Activated T-cell treated with anti-CD3 and anti-CD28 coated beads, Interleukin-2, amount 50 U/mL, for 72 hours (primary cell): Measurements from ENCODE around the gene RAD23B. TPM values are rescaled to one million over a fixed set of nuclear protein-coding genes. Genes with fewer than 3 reads are reported as not detected.

ENCODE experiments used
- ATAC-seq, 2 donors: fragments of 150-1000 bp; cut with Tn5 transposase; replicated peaks in 1 of 2; 2 replicates each; pipeline ENCODE4 v1.10.0; 2021; ENCODE audit warnings: moderate library complexity in 2 of 2, mild to moderate bottlenecking in 1 of 2
- DNase-seq, 2 donors: peaks; one replicate each; pipeline ENCODE4 v3.0.0; 2021 to 2022; ENCODE audit warnings: mixed read lengths in 1 of 2
- H3K27ac Mint-ChIP-seq: one replicate; pipeline ENCODE4 v1.8.0; 2022; ENCODE audit warnings: mild to moderate bottlenecking, moderate library complexity, mixed read lengths
- H3K27me3 Mint-ChIP-seq: one replicate; pipeline ENCODE4 v1.8.0; 2022; ENCODE audit warnings: low read depth, mixed read lengths
- H3K36me3 Mint-ChIP-seq, 2 donors: one replicate each; pipeline ENCODE4 v1.8.0; 2022; ENCODE audit warnings: mixed read lengths in 2 of 2, mild to moderate bottlenecking in 1 of 2; ENCODE audit not compliant: insufficient read depth in 2 of 2
- H3K4me1 Mint-ChIP-seq: one replicate; pipeline ENCODE4 v1.8.0; 2022; ENCODE audit warnings: low read depth, mixed read lengths
- H3K4me3 Mint-ChIP-seq, 2 donors: one replicate each; pipeline ENCODE4 v1.8.0; 2022; ENCODE audit warnings: mild to moderate bottlenecking in 2 of 2, mixed read lengths in 2 of 2, moderate library complexity in 2 of 2
- H3K9me3 Mint-ChIP-seq, 2 donors: one replicate each; pipeline ENCODE4 v1.8.0; 2022; ENCODE audit warnings: mixed read lengths in 2 of 2
- total RNA-seq, 2 donors: library from RNA; stranded (reverse); gene quantifications; one replicate each; pipeline ENCODE4 v1.2.3, GENCODE V29; 2022

The RAD23B gene
- total RNA-seq, 2 donors from 2014 or later = 88.7 to 112 TPM

DNA sequence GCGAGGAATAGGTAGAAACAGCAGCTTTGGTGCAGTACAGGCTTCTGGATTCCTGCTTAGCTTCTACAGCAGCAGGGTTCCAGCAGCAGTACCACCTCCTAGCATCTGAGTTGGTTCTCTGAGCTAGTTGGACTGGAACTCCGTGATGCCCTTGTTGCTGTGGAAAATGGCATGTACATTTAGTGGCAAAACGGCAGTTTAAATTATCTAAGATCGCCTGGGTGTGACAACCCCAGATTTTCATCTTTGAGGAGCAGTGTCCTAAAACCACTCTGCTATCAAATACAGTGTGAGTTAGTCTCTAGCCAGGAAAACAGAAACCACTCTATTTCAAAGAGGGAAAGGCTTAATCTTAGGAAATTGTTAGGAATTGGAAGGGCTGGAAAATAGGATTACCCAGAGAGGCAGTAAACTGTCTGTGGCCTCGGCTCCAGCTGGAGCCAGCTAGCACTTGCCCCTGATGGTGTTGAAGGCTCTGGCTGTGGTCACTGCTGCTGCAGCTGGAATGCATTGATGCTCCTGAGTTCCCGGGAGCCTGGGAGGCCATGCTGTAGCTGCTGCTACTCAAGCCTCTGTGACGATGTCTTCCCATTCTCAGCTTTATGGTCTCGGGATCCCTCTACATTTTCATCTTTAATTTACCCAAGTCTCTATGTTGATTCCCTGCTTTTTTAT is 29.4 kb downstream of the RAD23B start:
- H3K36me3 Mint-ChIP-seq = peaks cover 23 to 66% of the 10 kb centered on the region in 2 donors
- H3K27ac Mint-ChIP-seq = no peak overlapping the region
- DNase-seq (no peak), ATAC-seq (no peak)
- H3K27me3 Mint-ChIP-seq = no peaks in the 10 kb centered on the region
- H3K4me1 Mint-ChIP-seq = peaks cover 76% of the 10 kb centered on the region
- no peaks in the 10 kb centered on the region for H3K9me3 Mint-ChIP-seq
- H3K4me3 Mint-ChIP-seq = no peak overlapping the region

DNA sequence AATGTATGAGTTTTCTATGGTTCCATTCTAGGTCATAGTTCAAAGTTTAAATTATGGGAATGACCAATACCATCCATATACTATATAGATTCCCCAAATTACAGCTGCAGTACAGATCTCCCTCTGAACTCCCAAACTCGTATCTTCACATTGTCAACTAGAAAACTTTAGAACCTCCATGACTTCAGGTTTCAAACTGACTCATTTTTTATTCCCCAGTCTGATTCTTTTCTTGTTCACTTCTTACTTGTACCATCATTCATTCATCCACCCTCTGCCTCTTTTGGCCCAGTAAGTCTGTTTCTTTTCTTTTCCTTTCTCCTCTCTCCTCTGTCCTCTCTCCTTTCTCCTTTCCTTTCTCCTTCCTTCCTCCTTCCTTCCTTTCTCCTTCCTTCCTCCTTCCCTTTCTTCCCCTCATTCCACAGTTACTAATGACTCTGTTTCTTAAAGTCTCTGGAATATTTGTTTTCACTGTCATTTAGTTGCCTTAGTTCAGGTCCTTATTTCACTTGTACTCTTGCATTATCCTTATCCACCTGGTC is 30.5 kb downstream of the RAD23B start:
- Mint-ChIP-seq H3K36me3 (peaks cover 26 to 64% of the 10 kb centered on the region in 2 donors), H3K27ac (peak overlapping the region; percentile 49), H3K4me1 (peaks cover 66% of the 10 kb centered on the region), H3K27me3 (no peaks in the 10 kb centered on the region), H3K9me3 (no peaks in the 10 kb centered on the region), H3K4me3 (peak overlapping the region in 1 of 2 donors; percentile 5)
- DNase-seq = no peak
- peak; percentile 40 to 66 for ATAC-seq

DNA sequence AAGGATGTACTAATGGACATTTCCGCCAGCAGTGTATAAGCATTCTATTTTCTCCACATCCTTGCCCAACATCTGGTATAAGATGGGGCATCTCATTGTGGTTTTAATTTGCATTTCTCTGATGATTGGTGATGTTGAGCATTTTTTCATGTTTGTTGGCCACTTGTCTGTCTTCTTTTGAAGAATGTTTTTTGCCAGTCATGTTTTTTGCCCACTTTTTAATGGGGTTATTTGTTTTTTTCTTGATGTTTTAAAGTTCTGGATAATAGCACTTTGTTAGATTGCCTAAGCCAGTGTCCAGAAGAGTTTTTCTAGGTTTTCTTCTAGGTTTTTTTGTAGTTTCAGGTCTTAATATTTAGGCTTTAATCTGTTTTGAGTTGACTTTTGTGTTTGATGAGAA is 31.7 kb downstream of the RAD23B start:
- DNase-seq (no peak), ATAC-seq (no peak)
- Mint-ChIP-seq H3K27me3 (no peaks in the 10 kb centered on the region), H3K27ac (peak overlapping the region; percentile 84), H3K36me3 (peaks cover 22 to 56% of the 10 kb centered on the region in 2 donors), H3K9me3 (no peaks in the 10 kb centered on the region), H3K4me3 (no peak overlapping the region), H3K4me1 (peaks cover 55% of the 10 kb centered on the region)

DNA sequence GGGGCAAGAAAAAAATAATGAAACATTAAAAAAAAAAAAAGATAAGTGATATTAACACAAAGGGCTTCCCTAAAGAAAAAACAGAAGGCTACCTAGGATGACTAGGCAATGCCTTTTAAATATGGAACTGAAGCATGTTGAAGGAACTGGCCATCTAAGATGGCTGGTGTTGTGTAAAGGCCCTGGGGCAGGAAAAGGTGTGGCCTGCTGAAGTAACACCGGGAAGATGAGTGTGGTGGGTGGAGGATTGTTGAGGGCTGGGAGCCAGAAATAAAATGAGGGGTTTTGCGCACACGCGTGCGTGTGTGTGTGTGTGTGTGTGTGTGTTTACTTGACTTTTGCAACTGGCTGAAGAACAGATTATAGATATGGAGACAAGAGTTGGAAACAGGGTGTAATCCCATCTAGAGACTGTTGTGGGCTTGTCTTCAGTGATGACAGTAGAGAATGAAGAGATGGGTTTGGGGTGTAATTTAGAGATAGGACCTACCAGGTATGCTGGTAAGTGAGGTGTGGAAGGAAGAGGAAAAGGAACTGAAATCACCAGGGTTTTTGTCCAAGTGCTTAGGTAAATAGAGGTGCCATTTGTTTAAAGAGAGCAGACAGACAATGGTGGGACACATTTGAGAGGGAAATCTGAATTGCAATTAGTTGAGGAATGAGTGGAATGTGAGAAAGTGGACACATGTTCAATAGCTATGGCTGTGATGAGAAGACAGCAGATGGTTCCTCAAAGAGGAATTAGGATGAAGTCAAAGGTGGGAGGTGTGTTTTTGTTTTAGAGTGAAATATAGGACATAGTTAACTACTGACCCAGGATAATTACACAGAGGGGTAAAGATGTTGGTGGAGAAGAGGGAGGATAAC is 33.9 kb downstream of the RAD23B start:
- H3K27me3 Mint-ChIP-seq = no peaks in the 10 kb centered on the region
- DNase-seq (no peak), ATAC-seq (no peak)
- H3K4me3 Mint-ChIP-seq = no peak overlapping the region
- peaks cover 51% of the 10 kb centered on the region for H3K4me1 Mint-ChIP-seq
- peak overlapping the region; percentile 52 for H3K27ac Mint-ChIP-seq
- peaks cover 21 to 56% of the 10 kb centered on the region in 2 donors for H3K36me3 Mint-ChIP-seq
- no peaks in the 10 kb centered on the region for H3K9me3 Mint-ChIP-seq

- Mint-ChIP-seq H3K27ac (no peak overlapping the region), H3K27me3 (no peaks in the 10 kb centered on the region), H3K9me3 (peaks cover 2 to 3% of the 10 kb centered on the region in 2 donors), H3K36me3 (peaks cover 10 to 55% of the 10 kb centered on the region in 2 donors), H3K4me3 (no peak overlapping the region), H3K4me1 (peaks cover 27% of the 10 kb centered on the region)
- DNase-seq (no peak), ATAC-seq (no peak)
These were observed 39.6 kb downstream of the RAD23B start for GRCh38 chr9:107322643-107323042.

- Mint-ChIP-seq H3K27ac (peak overlapping the region; percentile 4), H3K9me3 (peaks cover 2 to 3% of the 10 kb centered on the region in 2 donors), H3K27me3 (no peaks in the 10 kb centered on the region), H3K36me3 (peaks cover 7 to 55% of the 10 kb centered on the region in 2 donors), H3K4me3 (no peak overlapping the region), H3K4me1 (peaks cover 27% of the 10 kb centered on the region)
- ATAC-seq (peak in 1 of 2 donors; percentile 41), DNase-seq (no peak)
These were observed 40.9 kb downstream of the RAD23B start for GRCh38 chr9:107323836-107324585.

DNA sequence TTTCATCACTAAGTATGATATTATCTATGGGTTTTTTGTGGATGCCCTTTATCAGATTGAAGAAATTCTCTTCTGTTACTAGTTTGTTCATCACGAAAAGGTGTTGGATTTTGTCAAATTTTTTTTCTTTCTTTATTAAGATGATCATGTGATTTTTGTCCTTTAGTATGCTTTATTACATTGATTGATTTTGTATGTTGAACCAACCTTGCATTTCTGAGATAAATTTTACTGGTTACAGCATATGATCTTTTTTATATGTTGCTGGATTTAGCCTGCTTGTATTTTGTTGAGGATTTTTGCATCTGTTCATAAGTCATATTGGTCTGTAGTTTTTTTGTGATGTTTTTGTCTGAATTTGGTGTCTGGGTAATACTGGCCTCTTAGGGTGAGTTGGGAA is 42.8 kb downstream of the RAD23B start:
- H3K27me3 Mint-ChIP-seq = no peaks in the 10 kb centered on the region

GRCh38 chr9:107328510-107328909 is 45.4 kb downstream of the RAD23B start:
- peaks cover 13% of the 10 kb centered on the region for H3K4me1 Mint-ChIP-seq
- H3K27me3 Mint-ChIP-seq = no peaks in the 10 kb centered on the region
- no peak overlapping the region for H3K4me3 Mint-ChIP-seq
- H3K9me3 Mint-ChIP-seq = peaks cover 2 to 3% of the 10 kb centered on the region in 2 donors
- ATAC-seq (no peak), DNase-seq (no peak)
- H3K27ac Mint-ChIP-seq = peak overlapping the region; percentile 63
- peaks cover 12 to 56% of the 10 kb centered on the region in 2 donors for H3K36me3 Mint-ChIP-seq

More for the DNA sequence above, 42.8 kb downstream of the RAD23B start:
- Mint-ChIP-seq H3K9me3 (peaks cover 2 to 3% of the 10 kb centered on the region in 2 donors), H3K4me1 (peaks cover 27% of the 10 kb centered on the region), H3K36me3 (peaks cover 9 to 59% of the 10 kb centered on the region in 2 donors), H3K27ac (peak overlapping the region; percentile 32), H3K4me3 (no peak overlapping the region)
- DNase-seq = no peak
- no peak for ATAC-seq

GRCh38 chr9:107330420-107330819 is 47.3 kb downstream of the RAD23B start:
- Mint-ChIP-seq H3K36me3 (peaks cover 9 to 48% of the 10 kb centered on the region in 2 donors), H3K9me3 (peaks cover 2 to 3% of the 10 kb centered on the region in 2 donors), H3K4me1 (no peaks in the 10 kb centered on the region), H3K27ac (peak overlapping the region; percentile 75), H3K27me3 (no peaks in the 10 kb centered on the region), H3K4me3 (no peak overlapping the region)
- no peak for ATAC-seq
- no peak for DNase-seq

DNA sequence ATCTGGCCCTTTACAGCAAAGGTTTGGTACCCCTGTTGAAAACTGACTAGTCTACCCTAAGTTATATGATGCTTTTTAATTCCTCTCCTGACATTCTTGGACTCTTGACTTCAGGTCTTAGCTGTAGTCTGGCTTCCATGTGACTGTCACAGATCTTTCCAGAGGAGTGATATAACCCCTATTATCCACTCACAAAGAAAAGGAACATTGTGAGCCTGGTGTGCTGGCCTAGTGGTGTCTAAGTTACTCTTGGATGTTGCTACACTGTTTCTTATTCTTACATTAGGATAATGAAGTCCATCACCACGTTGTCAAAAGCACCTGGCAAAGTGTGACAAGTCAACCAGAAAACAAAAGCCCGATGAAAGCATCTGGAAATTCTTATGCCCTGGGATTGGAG is 49.8 kb downstream of the RAD23B start:
- H3K36me3 Mint-ChIP-seq = peaks cover 5 to 26% of the 10 kb centered on the region in 2 donors
- H3K4me3 Mint-ChIP-seq = no peak overlapping the region
- no peaks in the 10 kb centered on the region for H3K4me1 Mint-ChIP-seq
- ATAC-seq = no peak
- peak overlapping the region; percentile 75 for H3K27ac Mint-ChIP-seq
- DNase-seq = no peak
- H3K27me3 Mint-ChIP-seq = no peaks in the 10 kb centered on the region
- H3K9me3 Mint-ChIP-seq = no peaks in the 10 kb centered on the region

DNA sequence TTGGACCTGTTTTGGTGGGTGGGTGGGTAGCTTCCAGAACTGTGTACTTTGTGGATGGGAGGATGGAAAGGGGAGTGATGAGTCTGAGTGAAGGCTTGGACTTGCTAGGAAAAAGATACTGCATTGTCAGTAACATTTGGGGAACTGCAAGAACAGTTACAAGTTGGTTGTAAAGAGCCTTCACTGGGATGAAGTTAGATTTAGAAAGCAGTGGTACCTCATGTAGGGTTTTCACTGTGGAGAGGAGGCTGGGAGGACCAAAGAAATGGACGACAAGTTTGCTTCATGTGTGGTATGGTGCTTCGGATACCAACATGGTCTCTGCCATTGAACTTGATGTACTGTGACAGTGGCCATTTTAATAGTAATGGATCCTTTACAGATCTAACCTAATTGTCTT is 50.3 kb downstream of the RAD23B start:
- H3K27ac Mint-ChIP-seq = no peak overlapping the region
- H3K9me3 Mint-ChIP-seq = no peaks in the 10 kb centered on the region
- ATAC-seq (no peak), DNase-seq (no peak)
- no peaks in the 10 kb centered on the region for H3K27me3 Mint-ChIP-seq
- H3K4me1 Mint-ChIP-seq = no peaks in the 10 kb centered on the region
- peaks cover 5 to 26% of the 10 kb centered on the region in 2 donors for H3K36me3 Mint-ChIP-seq
- H3K4me3 Mint-ChIP-seq = no peak overlapping the region

DNA sequence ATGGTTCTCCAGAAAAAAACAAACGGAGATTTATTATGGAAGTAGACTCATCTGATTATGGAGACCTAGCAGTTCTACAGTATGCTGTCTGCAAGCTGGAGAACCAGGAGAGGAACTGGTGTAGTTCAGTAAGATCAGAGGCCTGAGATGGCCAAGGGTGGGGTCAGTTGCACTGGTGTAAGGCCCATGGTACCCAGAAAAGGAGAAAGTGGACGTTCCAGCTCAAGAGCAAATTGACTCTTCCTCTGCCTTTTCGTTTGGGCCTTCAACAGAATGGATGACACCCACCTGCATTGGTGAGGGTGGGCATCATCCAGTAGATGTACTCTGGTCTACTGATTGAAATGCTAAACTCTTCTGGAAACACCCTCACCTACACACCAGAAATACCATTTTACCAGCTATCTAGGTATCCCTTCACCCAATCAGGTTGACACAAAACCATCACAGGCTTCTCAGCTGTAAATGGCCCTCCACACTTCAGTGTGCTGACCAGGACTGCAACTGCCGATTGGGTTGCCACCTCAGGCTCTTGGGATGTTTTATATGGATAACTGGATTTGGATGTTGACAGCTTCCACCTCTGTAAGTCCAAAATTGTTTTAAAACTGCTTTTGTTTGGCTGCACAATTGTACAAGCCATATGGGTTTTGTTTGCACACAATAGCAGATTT is 51.2 kb downstream of the RAD23B start:
- Mint-ChIP-seq H3K4me1 (no peaks in the 10 kb centered on the region), H3K27me3 (no peaks in the 10 kb centered on the region), H3K4me3 (no peak overlapping the region), H3K36me3 (peaks cover 5 to 24% of the 10 kb centered on the region in 2 donors), H3K27ac (no peak overlapping the region), H3K9me3 (no peaks in the 10 kb centered on the region)
- DNase-seq (no peak), ATAC-seq (no peak)
